Smooth muscle cell (in vitro differentiated cells): ENCODE data around the gene SCFD1. TPM values are rescaled to one million over a fixed set of nuclear protein-coding genes. Genes with fewer than 3 reads are reported as not detected.

ENCODE experiments used
- DNase-seq: peaks from one replicate; lab custom pipeline; 2025; ENCODE audit not compliant: unreplicated experiment; lab: John Stamatoyannopoulos, UW
- H2AFZ ChIP-seq: fragments of 200-600 bp; sonication (generic); 2 replicates; pipeline ENCODE4 v1.6.0; 2016; ENCODE audit warnings: antibody characterized with exemption, low read depth, mild to moderate bottlenecking
- H3F3A ChIP-seq: fragments of 200-600 bp; sonication (generic); 2 replicates; pipeline ENCODE4 v1.6.0; 2017; ENCODE audit warnings: antibody characterized with exemption, low read depth
- H3K27ac ChIP-seq: fragments of 200-600 bp; sonication (generic); 2 replicates; pipeline ENCODE4 v1.5.1; 2016; ENCODE audit warnings: low read depth, mild to moderate bottlenecking
- H3K27me3 ChIP-seq: fragments of 200-600 bp; sonication (generic); 2 replicates; pipeline ENCODE4 v1.6.1; 2016; ENCODE audit warnings: low read depth, mild to moderate bottlenecking
- H3K36me3 ChIP-seq: fragments of 200-600 bp; sonication (generic); 2 replicates; pipeline ENCODE4 v1.5.1; 2016; ENCODE audit warnings: low read depth
- H3K4me1 ChIP-seq: fragments of 200-600 bp; sonication (generic); 2 replicates; pipeline ENCODE4 v1.5.1; 2016; ENCODE audit warnings: low read depth
- H3K4me2 ChIP-seq: fragments of 200-600 bp; sonication (generic); 2 replicates; pipeline ENCODE4 v1.6.0; 2016; ENCODE audit warnings: mild to moderate bottlenecking
- H3K4me3 ChIP-seq: fragments of 200-600 bp; sonication (generic); 2 replicates; pipeline ENCODE4 v1.5.1; 2016; ENCODE audit warnings: mild to moderate bottlenecking
- H3K79me2 ChIP-seq: fragments of 200-600 bp; sonication (generic); 2 replicates; pipeline ENCODE4 v1.6.0; 2016; ENCODE audit warnings: low read depth, mild to moderate bottlenecking
- H3K9ac ChIP-seq: fragments of 200-600 bp; sonication (generic); 2 replicates; pipeline ENCODE4 v1.6.0; 2016; ENCODE audit warnings: low read depth
- H3K9me3 ChIP-seq: fragments of 200-600 bp; sonication (generic); replicated peaks from 2 replicates; pipeline ENCODE4 v1.5.1; 2016; ENCODE audit warnings: low read depth
- H4K20me1 ChIP-seq: fragments of 200-600 bp; sonication (generic); 2 replicates; pipeline ENCODE4 v1.6.0; 2016; ENCODE audit warnings: low read depth
- WGBS: methylation state at CpG from one replicate; pipeline ENCODE4 v1.1.7; 2016; ENCODE audit warnings: low lambda C conversion rate; 5-methylcytosine and 5-hydroxymethylcytosine counted together
- polyA plus RNA-seq: library from polyadenylated mRNA; unstranded; fragments of >200 nt; fragmentation: Nextera tagmentation; extraction: Ambion mirVana; gene quantifications from 2 replicates; pipeline ENCODE4 v1.2.1, GENCODE V29; 2016
- total RNA-seq: library from RNA; depleted of rRNA; stranded (reverse); fragments of >200 nt; gene quantifications from 2 replicates; pipeline ENCODE4 v1.2.3, GENCODE V29; 2014
- TF ChIP-seq, protein P1 (sequence below): fragments of 200-600 bp; sonication (generic); IDR thresholded peaks from 2 replicates; pipeline ENCODE4 v1.5.1; 2017; ENCODE audit warnings: borderline replicate concordance, mild to moderate bottlenecking, antibody characterized with exemption; ENCODE audit not compliant: insufficient read depth, poor library complexity, severe bottlenecking

Gene SCFD1
- total and polyA plus RNA-seq, 2 experiments from 2014 or later = 88.3 to 102 TPM

DNA sequence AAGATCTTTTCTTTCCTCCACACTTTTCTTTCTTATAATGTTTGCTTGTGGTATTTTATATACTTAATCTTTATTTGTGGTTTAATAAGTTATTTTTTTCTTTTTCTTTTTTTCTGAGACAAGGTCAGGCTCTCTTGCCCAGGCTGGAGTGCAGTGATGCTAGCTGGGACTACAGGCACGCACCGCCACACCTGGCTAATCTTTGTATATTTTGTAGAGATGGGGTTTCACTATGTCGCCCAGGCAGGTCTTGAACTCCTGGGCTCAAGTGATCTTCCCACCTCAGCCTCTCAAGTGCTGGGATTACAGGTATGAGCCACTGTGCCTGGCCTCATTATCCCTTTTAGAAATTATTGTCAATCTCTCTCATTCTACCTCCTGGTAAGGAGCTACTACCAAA lies 87.1 kb downstream of the SCFD1 start:
- TF ChIP-seq, protein P1, sequence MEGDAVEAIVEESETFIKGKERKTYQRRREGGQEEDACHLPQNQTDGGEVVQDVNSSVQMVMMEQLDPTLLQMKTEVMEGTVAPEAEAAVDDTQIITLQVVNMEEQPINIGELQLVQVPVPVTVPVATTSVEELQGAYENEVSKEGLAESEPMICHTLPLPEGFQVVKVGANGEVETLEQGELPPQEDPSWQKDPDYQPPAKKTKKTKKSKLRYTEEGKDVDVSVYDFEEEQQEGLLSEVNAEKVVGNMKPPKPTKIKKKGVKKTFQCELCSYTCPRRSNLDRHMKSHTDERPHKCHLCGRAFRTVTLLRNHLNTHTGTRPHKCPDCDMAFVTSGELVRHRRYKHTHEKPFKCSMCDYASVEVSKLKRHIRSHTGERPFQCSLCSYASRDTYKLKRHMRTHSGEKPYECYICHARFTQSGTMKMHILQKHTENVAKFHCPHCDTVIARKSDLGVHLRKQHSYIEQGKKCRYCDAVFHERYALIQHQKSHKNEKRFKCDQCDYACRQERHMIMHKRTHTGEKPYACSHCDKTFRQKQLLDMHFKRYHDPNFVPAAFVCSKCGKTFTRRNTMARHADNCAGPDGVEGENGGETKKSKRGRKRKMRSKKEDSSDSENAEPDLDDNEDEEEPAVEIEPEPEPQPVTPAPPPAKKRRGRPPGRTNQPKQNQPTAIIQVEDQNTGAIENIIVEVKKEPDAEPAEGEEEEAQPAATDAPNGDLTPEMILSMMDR = no peak
- no peaks in the 10 kb centered on the region for H3F3A ChIP-seq
- H3K36me3 ChIP-seq = peaks cover 12% of the 10 kb centered on the region
- H2AFZ ChIP-seq = no peak overlapping the region
- no peak overlapping the region for H3K4me2 ChIP-seq
- H3K9me3 ChIP-seq = no peaks in the 10 kb centered on the region
- no peaks in the 10 kb centered on the region for H3K79me2 ChIP-seq
- no peaks in the 10 kb centered on the region for H4K20me1 ChIP-seq
- WGBS = 99% methylated on average over 3 of the region's 3 CpGs
- H3K27me3 ChIP-seq = no peaks in the 10 kb centered on the region
- peaks cover 7% of the 10 kb centered on the region for H3K4me1 ChIP-seq
- H3K9ac ChIP-seq = no peak overlapping the region
- DNase-seq = no peak
- no peak overlapping the region for H3K27ac ChIP-seq
- no peak overlapping the region for H3K4me3 ChIP-seq

- H3K36me3 ChIP-seq = peaks cover 11% of the 10 kb centered on the region
- no peak overlapping the region for H3K27ac ChIP-seq
- H3K27me3 ChIP-seq = no peaks in the 10 kb centered on the region
- H4K20me1 ChIP-seq = no peaks in the 10 kb centered on the region
- H3K79me2 ChIP-seq = no peaks in the 10 kb centered on the region
- H2AFZ ChIP-seq = no peak overlapping the region
- DNase-seq = no peak
- no peak overlapping the region for H3K9ac ChIP-seq
- H3K4me3 ChIP-seq = no peak overlapping the region
- H3F3A ChIP-seq = no peaks in the 10 kb centered on the region
- H3K4me1 ChIP-seq = peaks cover 7% of the 10 kb centered on the region
- no peak overlapping the region for H3K4me2 ChIP-seq
- TF ChIP-seq, protein P1 = no peak
- no peaks in the 10 kb centered on the region for H3K9me3 ChIP-seq
These were observed 88.8 kb downstream of the SCFD1 start for GRCh38 chr14:30710876-30711275.

DNA sequence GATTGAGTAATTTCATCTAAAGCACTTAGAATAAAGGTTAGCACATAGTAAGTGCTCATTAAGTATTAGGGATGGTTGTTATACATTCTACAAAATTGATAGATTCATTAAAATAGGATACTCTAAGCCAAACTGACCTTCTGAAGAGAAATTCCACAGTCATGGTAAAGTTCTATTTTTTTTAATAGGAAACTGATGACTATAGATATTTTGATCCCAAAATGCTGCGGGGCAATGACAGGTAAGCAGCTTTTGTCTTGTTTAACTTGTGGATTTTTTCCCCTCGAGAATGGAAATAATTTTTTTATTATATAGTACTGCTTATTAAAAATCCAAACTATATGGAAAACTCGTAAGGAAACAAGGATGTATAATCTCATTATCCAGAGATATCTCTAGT lies 97.0 kb downstream of the SCFD1 start:
- no peak for DNase-seq
- peaks cover 21% of the 10 kb centered on the region for H3K36me3 ChIP-seq
- no peaks in the 10 kb centered on the region for H3K9me3 ChIP-seq
- no peak overlapping the region for H3K9ac ChIP-seq
- H4K20me1 ChIP-seq = no peaks in the 10 kb centered on the region
- no peak overlapping the region for H3K4me3 ChIP-seq
- WGBS = 96% methylated on average over 3 of the region's 3 CpGs
- H3K4me2 ChIP-seq = no peak overlapping the region
- no peak overlapping the region for H2AFZ ChIP-seq
- TF ChIP-seq, protein P1 = no peak
- no peaks in the 10 kb centered on the region for H3K4me1 ChIP-seq
- H3F3A ChIP-seq = no peaks in the 10 kb centered on the region
- H3K27ac ChIP-seq = no peak overlapping the region
- H3K27me3 ChIP-seq = no peaks in the 10 kb centered on the region
- no peaks in the 10 kb centered on the region for H3K79me2 ChIP-seq

DNA sequence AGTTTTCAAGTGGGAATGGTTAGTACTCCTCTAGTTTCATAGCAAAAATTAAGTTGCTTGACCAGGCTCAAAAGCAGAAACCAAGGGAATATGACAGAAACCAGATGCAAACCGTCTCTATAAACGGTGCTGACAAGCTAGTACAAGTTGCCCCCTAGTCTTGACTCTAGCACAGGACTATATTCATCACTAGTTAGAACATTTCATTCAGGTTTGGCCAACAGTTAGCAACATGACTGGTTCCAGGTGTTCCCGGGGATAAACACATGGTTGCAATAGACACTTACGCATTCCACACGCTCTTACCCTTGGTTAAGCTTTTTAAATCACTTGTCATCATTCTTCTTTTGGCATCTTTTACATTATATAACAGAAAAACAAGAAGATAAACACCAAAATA lies 103.6 kb downstream of the SCFD1 start:
- no peaks in the 10 kb centered on the region for H3K27me3 ChIP-seq
- H3K9ac ChIP-seq = no peak overlapping the region
- TF ChIP-seq, protein P1 = no peak
- no peak for DNase-seq
- peaks cover 44% of the 10 kb centered on the region for H3K36me3 ChIP-seq
- no peak overlapping the region for H3K4me3 ChIP-seq
- no peaks in the 10 kb centered on the region for H3F3A ChIP-seq
- no peaks in the 10 kb centered on the region for H3K4me1 ChIP-seq
- peaks cover 16% of the 10 kb centered on the region for H4K20me1 ChIP-seq
- no peak overlapping the region for H3K4me2 ChIP-seq
- no peak overlapping the region for H3K27ac ChIP-seq
- H3K79me2 ChIP-seq = peaks cover 10% of the 10 kb centered on the region
- H3K9me3 ChIP-seq = no peaks in the 10 kb centered on the region
- 81% methylated on average over 5 of the region's 5 CpGs for WGBS
- no peak overlapping the region for H2AFZ ChIP-seq
